GM12878 (cell line): ENCODE measurements around the gene SLC16A9. TPM values are rescaled to one million over a fixed set of nuclear protein-coding genes. Genes with fewer than 3 reads are reported as not detected.

ENCODE experiments used
- ATAC-seq: fragments of 200-7000 bp; cut with Tn5 transposase; 3 replicates; pipeline ENCODE4 v1.9.1; 2020; ENCODE audit warnings: mild to moderate bottlenecking, moderate library complexity
- BruUV-seq: library from RNA; stranded (reverse); fragments of 400-500 nt; replicated peaks from 2 replicates; lab custom pipeline; 2021; lab: Mats Ljungman, UMichigan
- CTCF ChIA-PET: fragments of 300-600 bp; sonication (Branson Sonifier 250); formaldehyde crosslinking; extraction: SDS; loops from one replicate; lab custom pipeline; 2021; ENCODE audit warnings: inconsistent platforms; lab: Yijun Ruan, JAX
- POLR2A ChIA-PET: fragments of 350-600 bp; formaldehyde crosslinking; extraction: SDS; loops from one replicate; lab custom pipeline; 2021; ENCODE audit warnings: inconsistent platforms; lab: Charles Lee
- RAD21 ChIA-PET: fragments of 300-600 bp; sonication (Branson Sonifier 250); formaldehyde crosslinking; loops from one replicate; lab custom pipeline; 2023; ENCODE audit warnings: antibody characterized with exemption; ENCODE audit not compliant: unreplicated experiment; lab: Charles Lee
- SMC1A ChIA-PET: fragments of 300-600 bp; sonication (Branson Sonifier 250); formaldehyde crosslinking; loops from one replicate; lab custom pipeline; 2023; ENCODE audit not compliant: unreplicated experiment, uncharacterized antibody; lab: Charles Lee
- DNase-seq: peaks from one replicate; pipeline ENCODE4 v3.0.0-alpha.2; 2011; ENCODE audit warnings: low read depth, low spot score
- FAIRE-seq: peaks from 3 replicates; lab custom pipeline; 2011; peaks lifted over from hg19 to GRCh38; lab: Jason Lieb, UNC
- H2AFZ ChIP-seq: 2 replicates; pipeline ENCODE4 v1.6.0; 2011; ENCODE audit warnings: low read depth, low read length, control low read depth; ENCODE audit not compliant: control insufficient read depth
- H3K27ac ChIP-seq: 2 replicates; pipeline ENCODE4 v1.5.1; 2011; ENCODE audit warnings: control low read depth; ENCODE audit not compliant: control insufficient read depth, insufficient read depth
- H3K27me3 ChIP-seq, 2 experiments: replicated peaks in 1 of 2; 2 replicates each; pipeline versions ENCODE4 v1.6.0 to v1.6.1; 2011; ENCODE audit warnings: low read length in 1 of 2; ENCODE audit not compliant: control insufficient read depth in 2 of 2, insufficient read depth in 2 of 2
- H3K36me3 ChIP-seq, 2 experiments: 2 replicates each; pipeline ENCODE4 v1.5.1; 2011; ENCODE audit warnings: low read length in 1 of 2; ENCODE audit not compliant: control insufficient read depth in 2 of 2, insufficient read depth in 2 of 2
- H3K4me1 ChIP-seq: 2 replicates; pipeline ENCODE4 v1.6.1; 2011; ENCODE audit warnings: mild to moderate bottlenecking, low read length, moderate library complexity, mixed read lengths; ENCODE audit not compliant: control insufficient read depth, insufficient read depth
- H3K4me2 ChIP-seq: 2 replicates; pipeline ENCODE4 v1.6.0; 2011; ENCODE audit warnings: control low read depth; ENCODE audit not compliant: control insufficient read depth, insufficient read depth
- H3K4me3 ChIP-seq: fragments of 200-600 bp; sonication (generic); 2 replicates; pipeline ENCODE4 v1.5.1; 2016
- H3K79me2 ChIP-seq: 2 replicates; pipeline ENCODE4 v1.6.0; 2011; ENCODE audit warnings: low read length; ENCODE audit not compliant: control insufficient read depth, insufficient read depth
- H3K9ac ChIP-seq: 2 replicates; pipeline ENCODE4 v1.8.0; 2011; ENCODE audit warnings: low read length, control low read depth, mixed read lengths; ENCODE audit not compliant: control insufficient read depth, insufficient read depth
- H3K9me3 ChIP-seq: replicated peaks from 3 replicates; pipeline ENCODE4 v1.5.1; 2011; ENCODE audit warnings: mild to moderate bottlenecking, low read length; ENCODE audit not compliant: control insufficient read depth, insufficient read depth
- H4K20me1 ChIP-seq: 2 replicates; pipeline ENCODE4 v1.6.0; 2011; ENCODE audit not compliant: control insufficient read depth, insufficient read depth
- BHLHE40 ChIP-seq, 2 experiments: fragments of 450-650 bp in 1 of 2; IDR thresholded peaks; 2 replicates each; pipeline ENCODE4 v1.6.1; 2011 to 2017; ENCODE audit warnings: low read depth in 2 of 2, borderline replicate concordance in 1 of 2, improper control_type of control experiment in 1 of 2, low read length in 1 of 2, mild to moderate bottlenecking in 1 of 2
- CREM ChIP-seq: IDR thresholded peaks from 2 replicates; pipeline ENCODE4 v1.6.1; 2014; ENCODE audit warnings: antibody characterized with exemption, low read depth
- DPF2 ChIP-seq: fragments of 450-650 bp; IDR thresholded peaks from 2 replicates; pipeline ENCODE4 v1.6.1; 2017; ENCODE audit warnings: mild to moderate bottlenecking
- IKZF1 ChIP-seq: fragments of 450-650 bp; conservative IDR thresholded peaks from 2 replicates; pipeline ENCODE4 v1.6.1; 2017; ENCODE audit warnings: antibody characterized with exemption, mild to moderate bottlenecking
- KLF5 ChIP-seq: fragments of 450-650 bp; IDR thresholded peaks from 2 replicates; pipeline ENCODE4 v1.6.1; 2014; ENCODE audit warnings: mild to moderate bottlenecking; ENCODE audit not compliant: partially characterized antibody
- MTA2 ChIP-seq: fragments of 450-650 bp; IDR thresholded peaks from 2 replicates; pipeline ENCODE4 v1.6.1; 2016; ENCODE audit warnings: low read depth, mild to moderate bottlenecking, moderate library complexity
- NFYB ChIP-seq: IDR thresholded peaks from 2 replicates; pipeline ENCODE4 v1.6.1; 2011; ENCODE audit warnings: low read depth, mild to moderate bottlenecking, low read length, improper control_type of control experiment, moderate library complexity; ENCODE audit not compliant: insufficient read depth
- PAX5 ChIP-seq: IDR thresholded peaks from 2 replicates; pipeline ENCODE4 v1.6.1; 2011; ENCODE audit warnings: low read depth, low read length, borderline replicate concordance
- PAX8 ChIP-seq: fragments of 450-650 bp; IDR thresholded peaks from 2 replicates; pipeline ENCODE4 v1.6.1; 2017; ENCODE audit warnings: mild to moderate bottlenecking, moderate library complexity
- PKNOX1 ChIP-seq: fragments of 450-650 bp; IDR thresholded peaks from 2 replicates; pipeline ENCODE4 v1.6.1; 2016; ENCODE audit warnings: mild to moderate bottlenecking
- POU2F2 ChIP-seq: IDR thresholded peaks from 3 replicates; pipeline ENCODE4 v1.6.1; 2011; ENCODE audit warnings: low read depth, mild to moderate bottlenecking, low read length, borderline replicate concordance
- RAD21 ChIP-seq: IDR thresholded peaks from 2 replicates; pipeline ENCODE4 v1.6.1; 2011; ENCODE audit warnings: mild to moderate bottlenecking, low read depth, low read length, moderate library complexity; ENCODE audit not compliant: insufficient read depth
- RCOR1 ChIP-seq: conservative IDR thresholded peaks from 2 replicates; pipeline ENCODE4 v1.6.1; 2012; ENCODE audit warnings: low read depth, low read length, improper control_type of control experiment
- RELB ChIP-seq: fragments of 450-650 bp; IDR thresholded peaks from 2 replicates; pipeline ENCODE4 v1.6.1; 2017; ENCODE audit warnings: low read depth, mild to moderate bottlenecking, moderate library complexity
- YBX1 ChIP-seq: fragments of 450-650 bp; IDR thresholded peaks from 2 replicates; pipeline ENCODE4 v1.6.1; 2016; ENCODE audit warnings: antibody characterized with exemption
- ZNF217 ChIP-seq: fragments of 450-650 bp; IDR thresholded peaks from 2 replicates; pipeline ENCODE4 v1.6.1; 2017; ENCODE audit warnings: antibody characterized with exemption, mild to moderate bottlenecking
- ZNF24 ChIP-seq: fragments of 450-650 bp; IDR thresholded peaks from 2 replicates; pipeline ENCODE4 v1.6.1; 2017; ENCODE audit warnings: antibody characterized with exemption, mild to moderate bottlenecking
- ZSCAN29 ChIP-seq: fragments of 450-650 bp; IDR thresholded peaks from 2 replicates; pipeline ENCODE4 v1.6.1; 2017; ENCODE audit warnings: mild to moderate bottlenecking, moderate library complexity
- WGBS: methylation state at CpG from one replicate; pipeline ENCODE4 v1.1.6; 2016; ENCODE audit warnings: low lambda C conversion rate; ENCODE audit not compliant: insufficient replicate concordance, insufficient coverage; ENCODE audit errors: missing lambda C conversion rate; 5-methylcytosine and 5-hydroxymethylcytosine counted together
- in situ Hi-C: fragments of 300-500 bp; cut with MboI; formaldehyde crosslinking; loops from 9 replicates; pipeline ENCODE4 v1.14.3; 2018; ENCODE audit warnings: mixed read lengths
- intact Hi-C: fragments of 100-400 bp; cut with micrococcal nuclease; formaldehyde crosslinking; loops from one replicate; pipeline ENCODE4 v1.14.2; 2022; ENCODE audit not compliant: unreplicated experiment
- polyA plus RNA-seq, 11 experiments: library from polyadenylated mRNA; depleted of rRNA in 4 of 11; unstranded in 6 of 11; stranded (reverse) in 5 of 11; fragments of >200 nt; fragmentation: Nextera tagmentation in 4 of 11; fragmentation: Illumina TruSeq in 1 of 11; extraction: Ambion mirVana in 4 of 11; extraction: Trizol in 1 of 11; gene quantifications; 1 replicate in 1 of 11; 2 replicates in 10 of 11; pipeline versions ENCODE4 v1.2.1 to v1.2.3, GENCODE V29; 2011 to 2016; ENCODE audit warnings: inconsistent platforms in 2 of 11, missing spikeins in 2 of 11, low read depth in 1 of 11
- total RNA-seq, 4 experiments: library from RNA; depleted of rRNA in 3 of 4; stranded (reverse); fragments of >200 nt in 3 of 4; fragmentation: Illumina TruSeq in 1 of 4; extraction: Trizol in 1 of 4; gene quantifications; 2 replicates each; pipeline versions ENCODE4 v1.2.1 to v1.2.3, GENCODE V29; 2013 to 2021

The SLC16A9 gene
- total and polyA plus RNA-seq, 10 of the 15 experiments (the other 5 are each of a cell fraction or from before 2014, with no cell fraction given) = 0.86 to 6.2 (median 4.3) TPM

GRCh38 chr10:59705931-59706330 is 3.7 kb downstream of the SLC16A9 start:
- H3K27me3 ChIP-seq = 0 out of 4 replicates have a peak, but pooled peaks cover 0 to 3% of the 10 kb centered on the region in 2 experiments
- no peak overlapping the region for H3K27ac ChIP-seq
- no peaks in the 10 kb centered on the region for H3K79me2 ChIP-seq
- H3K4me2 ChIP-seq = no peak overlapping the region
- H3K36me3 ChIP-seq = no peaks in the 10 kb centered on the region
- no peaks in the 10 kb centered on the region for H4K20me1 ChIP-seq
- FAIRE-seq (no peak), DNase-seq (no peak), ATAC-seq (no peak)
- H3K9ac ChIP-seq = no peak overlapping the region
- in situ Hi-C loops = no loop called here
- SMC1A ChIA-PET = interaction anchor here (1.5 kb wide), 1 partner anchor 8 kb away, joined by 3 read pairs; no protein-coding TSS in a partner anchor
- no peaks in the 10 kb centered on the region; the same call in 1 of the 2 replicates for H3K4me1 ChIP-seq
- no TSS peak for BruUV-seq
- H3K9me3 ChIP-seq = no peaks in the 10 kb centered on the region
- RAD21 ChIA-PET = no interaction called here
- no peak for TF ChIP-seq ZSCAN29
- TF ChIP-seq CREM = no peak
- TF ChIP-seq DPF2 = no peak
- no peak for TF ChIP-seq KLF5
- no peak for TF ChIP-seq PKNOX1
- no peak for TF ChIP-seq ZNF24
- no peak for TF ChIP-seq PAX8
- TF ChIP-seq, all 136 proteins: peak for 0
- CTCF ChIA-PET = no interaction called here
- intact Hi-C loops = no loop called here
- Histone ChIP-seq H3K4me3 (no peak overlapping the region), H2AFZ (no peak overlapping the region)
- POLR2A ChIA-PET = no interaction called here

GRCh38 chr10:59704630-59705029 is 5.0 kb downstream of the SLC16A9 start:
- Histone ChIP-seq H3K36me3 (no peaks in the 10 kb centered on the region), H3K27me3 (0 out of 4 replicates have a peak, but pooled peaks cover 0 to 3% of the 10 kb centered on the region in 2 experiments), H3K4me2 (no peak overlapping the region), H3K9me3 (no peaks in the 10 kb centered on the region), H3K4me1 (no peaks in the 10 kb centered on the region), H3K9ac (no peak overlapping the region), H3K79me2 (no peaks in the 10 kb centered on the region), H3K27ac (no peak overlapping the region), H4K20me1 (no peaks in the 10 kb centered on the region), H2AFZ (no peak overlapping the region), H3K4me3 (no peak overlapping the region)
- ChIA-PET RAD21 (no interaction called here), POLR2A (no interaction called here), CTCF (no interaction called here), SMC1A (interaction anchor here (1.5 kb wide), 1 partner anchor 9 kb away, joined by 3 read pairs; no protein-coding TSS in a partner anchor)
- 43% methylated on average over 2 of the region's 2 CpGs for WGBS
- no peak for FAIRE-seq
- no peak for ATAC-seq
- intact Hi-C loops (no loop called here), in situ Hi-C loops (no loop called here)
- DNase-seq = no peak
- BruUV-seq = no TSS peak
- TF ChIP-seq NFYB = no peak
- TF ChIP-seq PAX5 = no peak
- no peak for TF ChIP-seq RAD21
- TF ChIP-seq ZNF217 = no peak
- TF ChIP-seq IKZF1 = no peak
- no peak for TF ChIP-seq RCOR1
- TF ChIP-seq RELB = no peak
- no peak for TF ChIP-seq BHLHE40 (IDR thresholded peaks at IDR 0.05; ENCODE audit: borderline replicate concordance in 1 of 2, low read depth in 2 of 2, low read length in 1 of 2)
- no peak for TF ChIP-seq MTA2
- no peak for TF ChIP-seq YBX1
- no peak for TF ChIP-seq POU2F2
